Activated CD4-positive, alpha-beta T cell treated with anti-CD3 and anti-CD28 coated beads for 1 hour (primary cell): Measurements from ENCODE around the gene CNNM2.

Experiments used
- DNase-seq: peaks from one replicate; pipeline ENCODE4 v3.0.0-alpha.2; 2020

CNNM2 gene

DNA sequence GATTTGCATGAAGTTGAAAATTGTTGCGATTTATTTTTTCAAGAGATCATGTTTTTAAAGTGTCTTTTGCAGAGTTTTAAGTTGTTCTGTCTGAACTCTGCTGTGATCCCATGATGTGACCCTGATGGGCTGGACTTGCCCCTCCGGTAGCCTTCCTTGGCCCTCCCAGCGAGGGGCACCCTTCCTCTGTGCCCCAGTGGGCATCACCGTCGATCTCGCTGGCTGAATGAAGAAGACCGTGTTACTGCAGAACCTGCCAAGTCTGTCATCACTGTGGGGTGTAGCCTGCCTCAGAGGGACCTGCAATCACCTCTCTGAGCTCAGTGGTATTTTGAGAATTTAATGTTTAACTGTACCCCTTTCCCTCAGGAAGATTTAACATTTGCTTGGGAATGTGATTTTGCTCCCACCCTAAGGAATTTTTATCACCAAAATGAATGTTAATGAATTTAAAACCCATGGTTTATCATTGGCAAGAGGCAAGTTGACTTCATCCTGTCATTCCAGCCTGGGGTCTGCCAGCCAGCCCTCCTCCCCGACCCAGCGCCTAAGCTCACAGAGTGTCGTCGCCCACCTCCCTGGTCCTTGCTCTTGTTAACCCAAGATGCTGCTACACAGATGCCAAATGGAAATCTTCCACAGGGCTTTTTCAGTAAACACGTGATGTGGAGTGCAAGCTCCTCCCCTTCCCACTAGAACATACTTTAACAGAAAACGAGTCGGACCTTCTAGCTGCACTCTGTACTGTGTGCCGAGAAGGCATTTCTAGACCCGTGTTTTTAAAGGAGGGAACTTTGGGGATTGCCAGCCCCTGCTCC, 159.6 kb downstream of the CNNM2 start:
- DNase-seq, result no peak

DNA sequence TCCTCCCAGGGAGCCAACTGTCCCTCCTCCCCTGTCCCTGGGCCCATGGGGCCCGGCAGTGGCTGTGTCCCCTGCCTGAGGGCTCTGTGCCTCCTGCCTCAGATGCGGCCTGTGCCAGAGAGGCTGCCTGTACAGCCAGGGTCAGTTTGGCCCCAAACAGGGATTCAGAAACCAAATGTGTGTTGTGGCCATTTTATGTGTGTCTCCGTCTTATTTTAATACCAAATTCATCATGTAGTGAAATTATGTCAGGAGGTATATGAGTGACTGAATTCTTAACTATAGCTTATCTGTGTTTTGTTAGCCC, 160.2 kb downstream of the CNNM2 start:
- DNase-seq, result no peak

DNA sequence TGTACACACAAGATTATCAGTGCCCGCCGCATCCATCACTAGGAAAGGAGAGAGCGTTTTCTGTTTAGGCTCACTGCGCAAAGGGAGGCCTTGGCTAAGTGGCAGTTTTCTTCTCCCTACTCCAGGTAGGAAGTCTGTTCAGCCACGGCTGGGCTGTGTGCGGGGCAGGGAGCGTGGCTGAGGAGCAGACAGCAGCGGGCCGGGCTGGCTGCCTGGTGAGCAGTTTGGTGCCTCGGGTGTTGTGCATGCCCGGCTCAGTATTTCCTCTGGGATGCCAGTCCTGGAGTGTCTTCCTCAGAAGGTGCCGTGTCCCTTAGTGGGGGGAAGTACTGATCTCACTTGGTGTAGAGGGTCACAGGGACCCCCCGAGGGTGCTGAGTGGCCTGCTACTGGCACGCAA, 160.6 kb downstream of the CNNM2 start:
- DNase-seq, result no peak

- no peak for DNase-seq
These were observed 161.0 kb downstream of the CNNM2 start for GRCh38 chr10:103079100-103079499.

DNA sequence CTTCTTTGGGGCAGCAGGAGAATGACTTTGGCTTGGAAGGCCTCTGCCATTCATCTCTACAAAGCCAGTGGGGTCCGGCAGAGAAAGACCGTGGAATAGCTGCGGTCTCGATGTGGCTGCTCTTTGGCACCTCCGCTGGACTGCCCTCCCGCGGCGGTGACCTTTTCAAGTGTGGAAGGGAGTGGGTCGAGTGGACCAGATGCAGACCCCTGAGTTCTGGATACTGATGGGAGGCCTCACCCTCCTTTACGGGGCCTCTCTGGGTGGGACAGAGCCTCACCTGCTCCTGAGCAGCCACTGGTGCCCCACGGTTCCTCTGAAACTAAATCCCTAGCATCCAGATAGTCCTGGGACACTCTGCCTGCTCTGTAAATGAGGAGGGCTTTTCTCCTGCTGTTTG, 161.9 kb downstream of the CNNM2 start:
- no peak for DNase-seq

- no peak for DNase-seq
These were observed 162.9 kb downstream of the CNNM2 start for GRCh38 chr10:103080891-103081581.

DNA sequence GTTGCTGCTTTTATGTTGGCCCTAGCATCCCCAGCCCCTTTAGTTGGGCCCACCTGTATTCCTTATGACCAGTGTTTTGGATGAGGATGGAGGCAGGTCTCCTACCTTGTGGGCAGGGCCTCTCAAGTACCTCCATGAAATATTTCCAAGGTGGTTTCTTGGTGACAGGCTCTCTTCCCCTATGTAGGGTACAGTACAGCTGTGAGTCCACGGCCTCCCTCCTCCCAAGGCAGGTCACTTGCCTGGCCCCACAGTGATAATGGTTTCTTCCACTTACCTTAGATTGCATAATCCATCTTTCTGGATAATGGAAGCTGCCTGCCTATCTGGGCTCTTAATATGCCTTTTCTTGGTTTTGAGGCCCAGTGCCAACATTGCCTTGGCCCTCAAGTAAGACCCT, 164.6 kb downstream of the CNNM2 start:
- DNase-seq, result no peak

GRCh38 chr10:103083266-103083976, 165.3 kb downstream of the CNNM2 start:
- DNase-seq, result no peak

DNA sequence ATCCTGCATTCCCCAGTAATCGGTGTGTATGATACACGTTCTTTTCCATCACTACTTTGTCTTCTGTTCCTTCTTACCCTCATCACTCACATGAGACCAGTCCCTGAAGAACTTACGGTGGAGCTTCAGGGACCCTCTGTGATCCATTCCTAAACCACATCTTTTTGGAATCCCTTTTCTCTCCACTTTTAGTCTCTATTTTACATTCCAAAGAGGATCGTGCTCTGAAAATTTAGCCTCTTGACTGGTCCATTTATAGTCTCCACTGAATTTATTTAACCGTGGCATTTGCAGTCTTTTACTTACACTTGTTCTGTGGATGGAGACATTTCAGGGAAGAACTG, 165.9 kb downstream of the CNNM2 start:
- DNase-seq, result no peak

- DNase-seq, result no peak
These were observed 168.2 kb downstream of the CNNM2 start for GRCh38 chr10:103086261-103086660.

DNA sequence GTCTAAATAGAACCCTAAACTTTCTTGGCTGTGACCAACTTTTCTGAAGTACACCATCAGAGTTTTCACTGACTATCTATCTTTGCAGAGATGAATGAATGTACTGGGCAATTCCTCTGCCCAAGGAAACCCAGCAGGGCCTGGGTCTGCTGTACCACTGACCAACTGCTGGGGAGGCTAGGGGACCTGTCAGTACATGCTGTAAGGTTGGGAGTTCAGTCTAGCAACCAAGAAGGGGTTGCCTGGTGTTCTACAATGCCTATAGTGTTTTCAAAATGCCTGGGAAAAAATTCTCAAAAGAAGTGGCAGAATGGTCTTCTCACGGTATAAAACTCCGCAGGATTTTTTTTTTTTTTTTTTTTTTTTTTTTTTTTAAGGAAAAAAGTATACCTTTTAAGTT, 168.7 kb downstream of the CNNM2 start:
- no peak for DNase-seq

DNA sequence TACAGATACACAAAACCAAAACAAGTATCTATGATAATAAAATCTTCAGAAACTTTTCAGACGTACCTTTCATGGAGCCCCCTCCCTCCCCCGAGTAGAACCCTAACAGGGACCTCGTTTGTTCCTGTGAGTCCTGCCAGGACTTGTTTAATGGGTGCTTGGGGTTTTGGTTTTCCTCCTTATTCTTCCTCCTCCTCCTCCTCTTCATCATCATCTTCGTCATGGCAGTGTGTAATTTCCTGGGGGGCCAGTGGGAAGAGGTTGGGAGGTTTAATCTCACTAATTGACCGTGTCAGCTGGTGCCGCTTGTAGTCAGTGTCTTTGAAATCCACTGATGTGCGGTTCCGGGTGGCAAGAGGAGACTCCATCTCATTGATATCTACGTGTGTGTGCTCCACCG, 171.4 kb downstream of the CNNM2 start:
- DNase-seq, result no peak

GRCh38 chr10:103090911-103091310, 172.8 kb downstream of the CNNM2 start:
- DNase-seq, result no peak

DNA sequence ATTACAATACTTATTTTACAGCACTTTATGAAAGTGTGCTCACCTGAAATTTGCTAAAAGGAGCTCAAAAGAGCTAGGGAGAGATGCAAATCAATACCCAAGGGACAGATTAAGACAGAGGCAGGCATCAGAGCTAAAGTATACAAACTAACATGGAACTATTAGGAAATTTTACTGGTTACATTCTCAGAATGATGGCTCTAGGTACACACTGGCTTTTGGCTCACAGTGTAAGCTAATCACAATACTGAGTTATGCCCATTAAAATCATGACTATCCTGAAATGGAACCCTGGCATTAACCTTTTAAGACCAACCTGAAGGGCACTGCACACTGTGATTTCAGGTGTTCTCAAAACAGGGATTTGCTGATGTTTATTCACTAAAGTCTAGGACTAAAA, 176.9 kb downstream of the CNNM2 start:
- no peak for DNase-seq

GRCh38 chr10:103096130-103096529, 178.0 kb downstream of the CNNM2 start:
- DNase-seq, result no peak

- DNase-seq, result no peak
These were observed 180.1 kb downstream of the CNNM2 start for GRCh38 chr10:103098240-103098639.

DNA sequence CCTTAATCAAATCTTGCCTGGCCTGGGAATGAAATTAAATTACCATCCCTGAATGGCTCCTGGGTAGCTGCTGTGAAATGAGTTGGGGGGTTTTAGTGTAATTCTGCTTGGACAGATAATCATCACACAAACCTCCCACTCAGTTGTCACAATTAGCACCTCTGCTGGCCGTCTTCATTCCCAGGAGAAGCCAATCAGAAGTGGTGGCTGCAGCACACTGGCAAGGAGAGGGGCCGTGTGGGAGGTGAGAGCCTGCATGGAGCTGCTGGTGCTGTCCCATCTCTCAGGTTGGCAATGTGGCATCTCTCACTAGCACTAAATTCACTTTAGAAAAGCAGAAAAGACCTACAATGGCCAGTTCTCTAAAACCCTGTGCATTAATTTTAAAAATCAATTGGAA, 182.5 kb downstream of the CNNM2 start:
- DNase-seq, result no peak

- DNase-seq, result no peak
These were observed 184.1 kb downstream of the CNNM2 start for GRCh38 chr10:103102195-103102594.

GRCh38 chr10:103103989-103104388, 185.9 kb downstream of the CNNM2 start:
- DNase-seq, result no peak

DNA sequence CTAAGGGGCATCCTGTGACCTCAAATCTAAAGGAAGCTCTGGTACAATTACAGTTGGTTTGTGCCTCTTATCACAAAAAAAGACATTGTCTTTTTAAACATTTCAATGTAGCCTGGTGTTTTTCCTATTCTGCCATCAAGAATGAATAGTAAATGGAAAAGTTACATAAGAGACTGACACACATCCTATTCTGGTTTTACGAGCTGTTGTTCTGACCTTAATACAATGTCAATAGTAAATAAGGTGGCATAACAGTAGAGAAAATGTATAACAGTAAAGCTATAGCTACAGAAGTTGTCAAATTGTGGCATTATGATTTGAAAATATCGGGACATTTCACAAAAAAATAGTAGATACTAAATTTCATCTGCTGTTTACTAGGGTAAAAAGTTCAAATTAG, 186.6 kb downstream of the CNNM2 start:
- no peak for DNase-seq

DNA sequence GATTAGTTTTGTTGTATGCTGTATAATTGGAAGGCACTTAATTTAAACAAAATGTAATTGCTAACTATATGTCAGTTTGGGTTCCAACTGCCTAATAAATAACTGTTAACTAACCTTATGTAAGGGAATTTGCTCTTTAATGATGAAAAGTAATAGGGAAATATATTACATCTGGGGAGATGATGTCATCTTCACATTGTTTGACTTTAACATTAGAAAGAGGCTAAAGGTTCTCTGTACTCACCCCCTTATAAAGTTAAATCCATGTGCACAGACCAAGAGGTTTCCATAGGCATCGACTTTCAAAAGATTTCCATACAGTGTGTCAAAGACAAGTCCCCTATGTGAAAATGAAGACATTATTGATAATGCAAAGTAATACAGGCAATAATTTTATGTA, 187.4 kb downstream of the CNNM2 start:
- DNase-seq, result no peak

DNA sequence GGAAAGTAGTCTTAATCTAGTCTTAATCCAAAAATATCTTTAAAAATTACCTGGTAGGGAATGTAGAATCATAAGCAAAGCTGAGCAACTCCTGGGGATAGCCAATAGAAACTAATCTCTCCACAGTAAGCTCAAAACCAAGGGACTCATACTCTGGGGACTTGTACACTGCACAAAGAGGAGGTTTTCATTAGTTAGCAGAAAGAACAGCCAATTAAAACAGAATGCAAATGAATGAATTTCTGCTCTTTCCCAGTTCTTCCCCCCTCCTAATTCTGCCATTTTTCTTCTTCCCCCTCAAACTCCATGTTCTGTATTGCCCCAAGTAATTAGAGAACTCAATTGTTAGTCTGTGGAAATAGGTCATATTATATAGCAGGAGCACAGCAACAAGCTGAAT, 188.4 kb downstream of the CNNM2 start:
- DNase-seq, result no peak

- no peak for DNase-seq
These were observed 191.7 kb downstream of the CNNM2 start for GRCh38 chr10:103109821-103110220.

- no peak for DNase-seq
These were observed 192.3 kb downstream of the CNNM2 start for GRCh38 chr10:103110407-103110806.
